HG03558 (cell line): ENCODE measurements around the gene SLC38A2.

Experiments used
- ATAC-seq: cut with Tn5 transposase; IDR thresholded peaks from one replicate; pipeline ENCODE4 v1.9.1; 2021; ENCODE audit warnings: moderate number of reproducible peaks; ENCODE audit not compliant: unreplicated experiment; ENCODE audit errors: extremely low read depth

Gene SLC38A2

DNA sequence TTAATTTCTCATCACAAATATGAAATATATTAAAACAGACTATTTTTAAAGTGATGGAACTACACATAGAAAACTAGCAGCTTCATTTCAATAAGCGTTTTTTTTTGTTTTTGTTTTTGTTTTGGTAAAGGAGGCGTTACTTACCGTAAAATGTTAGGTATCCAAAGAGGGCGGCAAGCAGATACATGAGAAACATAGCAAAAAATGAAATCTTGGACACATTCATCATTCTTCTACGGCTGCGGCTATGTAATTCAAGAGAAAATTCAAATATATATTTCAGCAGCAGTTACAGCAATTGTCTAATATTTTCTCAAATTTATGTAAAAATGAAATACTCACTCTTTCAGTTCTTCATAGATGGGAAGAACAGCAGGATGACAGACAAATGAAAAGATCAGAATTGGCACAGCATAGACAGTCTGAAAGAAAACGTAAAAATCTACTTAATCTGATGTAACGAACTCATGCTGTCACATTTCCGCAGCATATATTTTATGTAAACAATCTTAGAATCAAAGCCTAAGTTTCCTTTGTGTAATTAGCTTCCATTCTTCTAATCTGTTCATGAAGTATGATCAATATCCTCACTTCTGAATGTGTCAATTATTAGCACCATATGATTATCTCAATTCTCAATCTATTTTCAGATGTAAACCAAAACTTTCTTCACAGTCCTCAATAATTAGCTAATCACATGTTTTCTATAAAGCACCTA, 8.8 kb downstream of the SLC38A2 start:
- no peak for ATAC-seq

DNA sequence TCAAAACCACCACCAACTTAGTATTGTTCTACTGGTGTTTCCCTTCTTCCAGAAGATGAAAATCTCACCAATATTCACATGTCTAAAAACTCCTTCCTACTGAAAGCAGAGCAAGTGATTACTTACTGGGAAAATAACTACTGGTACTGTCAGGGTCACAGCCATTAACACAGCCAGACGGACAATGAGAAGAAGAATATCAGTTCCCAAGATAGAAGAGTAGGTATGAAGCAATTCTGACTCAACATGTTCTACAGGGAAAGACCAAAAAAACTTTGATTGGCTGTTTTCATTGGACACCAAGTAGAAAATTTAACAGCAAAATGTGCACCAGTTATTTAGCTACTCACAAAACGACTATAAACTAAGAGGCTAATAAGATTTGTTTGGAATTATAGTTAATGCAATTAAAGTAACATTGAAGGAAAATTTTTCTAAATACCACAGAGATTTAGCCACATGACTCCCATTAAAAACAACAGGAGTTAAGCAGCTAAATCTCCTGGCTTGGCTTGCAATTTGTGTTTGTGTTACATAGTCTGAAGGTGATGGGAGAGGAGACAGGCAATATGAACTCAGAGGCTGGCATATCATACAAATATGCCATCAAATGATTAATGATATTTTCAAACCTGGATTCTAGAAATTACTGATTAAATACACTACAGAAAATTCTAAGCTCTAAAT, 9.5 kb downstream of the SLC38A2 start:
- ATAC-seq: no peak

DNA sequence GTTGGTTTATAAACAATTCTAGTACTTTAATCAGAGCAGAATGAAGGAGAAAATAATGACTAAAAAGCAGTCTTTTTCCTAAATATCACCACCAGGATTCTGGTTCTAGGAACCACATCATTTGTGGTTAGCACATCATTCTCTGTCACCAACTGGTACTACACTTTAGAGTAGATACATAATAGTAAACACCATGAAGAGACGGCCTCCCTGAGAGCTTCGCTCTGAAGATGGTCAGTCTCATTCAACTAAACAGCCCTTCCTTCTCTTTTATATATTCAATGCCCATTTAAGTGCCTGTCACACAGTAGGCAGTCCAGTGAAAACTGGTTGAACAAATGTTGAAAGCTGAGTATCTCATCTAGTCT, 10.9 kb downstream of the SLC38A2 start:
- no peak for ATAC-seq

GRCh38 chr12:46360908-46361666, 11.5 kb downstream of the SLC38A2 start:
- ATAC-seq: peak; percentile 66

GRCh38 chr12:46360370-46360769, 12.2 kb downstream of the SLC38A2 start:
- no peak for ATAC-seq

- no peak for ATAC-seq
Observed at GRCh38 chr12:46359667-46360280, 12.8 kb downstream of the SLC38A2 start.

DNA sequence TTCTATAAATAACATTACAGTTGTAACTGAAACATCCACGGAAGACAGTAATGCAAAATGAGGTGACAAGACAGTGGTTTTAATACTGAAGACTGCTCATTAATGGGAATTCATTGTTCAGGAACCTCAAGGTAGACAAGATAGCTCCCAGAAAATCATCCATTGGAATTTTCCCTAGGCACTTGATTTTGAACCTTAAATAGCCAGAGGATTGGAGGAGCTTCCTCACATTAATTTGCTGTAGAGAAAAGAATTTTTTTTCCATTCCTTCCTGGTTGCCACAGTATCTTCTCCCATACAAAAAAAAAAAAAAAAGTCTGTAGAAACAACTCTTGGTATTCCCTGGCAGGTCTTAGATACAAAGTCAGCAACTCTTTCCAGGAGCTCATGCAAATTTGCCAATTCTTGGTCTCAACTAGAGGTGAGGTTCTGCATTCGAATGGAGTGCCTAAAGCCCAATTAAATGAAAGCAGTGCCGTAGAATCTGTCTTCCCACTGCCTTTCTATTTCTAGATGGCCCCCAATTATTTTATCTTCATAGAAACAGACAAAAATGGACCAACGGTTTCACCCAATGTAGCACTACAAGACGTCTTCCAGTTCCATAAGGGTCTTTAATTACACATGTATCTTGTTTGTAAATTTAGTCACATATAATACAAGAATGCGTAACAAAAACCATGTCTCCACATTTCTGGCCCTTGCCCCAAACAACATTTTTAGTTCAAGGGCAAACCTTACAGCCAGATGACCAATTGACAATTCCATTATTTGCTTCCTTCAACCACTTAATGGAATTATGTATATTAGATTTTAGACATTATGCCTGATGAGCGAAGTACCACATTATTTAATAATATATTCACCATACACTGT, 13.5 kb downstream of the SLC38A2 start:
- ATAC-seq: no peak

- ATAC-seq: no peak
Observed at GRCh38 chr12:46358325-46358700, 14.3 kb downstream of the SLC38A2 start.

- ATAC-seq: no peak
Observed at GRCh38 chr12:46357438-46358324, 14.9 kb downstream of the SLC38A2 start.

GRCh38 chr12:46356655-46357437, 15.7 kb downstream of the SLC38A2 start:
- ATAC-seq: no peak

DNA sequence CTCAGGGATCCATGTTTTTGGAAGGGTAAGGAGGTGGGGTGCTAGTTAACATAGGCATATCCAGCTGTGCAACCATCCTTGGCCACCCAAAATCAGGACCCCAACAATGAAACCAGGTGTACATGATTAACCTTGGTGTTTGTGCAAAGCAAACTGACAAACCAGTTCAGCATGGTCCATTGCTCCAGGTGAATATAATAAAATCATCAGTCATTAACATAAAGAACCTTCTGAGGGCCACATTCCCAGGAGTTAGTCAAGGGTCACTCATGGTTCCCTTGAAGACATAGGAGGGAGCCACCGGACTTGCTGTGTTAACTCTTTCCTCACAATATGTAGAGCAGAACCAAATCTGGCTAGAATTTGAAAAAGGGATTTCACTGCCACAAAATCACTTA, 17.8 kb downstream of the SLC38A2 start:
- ATAC-seq: no peak

DNA sequence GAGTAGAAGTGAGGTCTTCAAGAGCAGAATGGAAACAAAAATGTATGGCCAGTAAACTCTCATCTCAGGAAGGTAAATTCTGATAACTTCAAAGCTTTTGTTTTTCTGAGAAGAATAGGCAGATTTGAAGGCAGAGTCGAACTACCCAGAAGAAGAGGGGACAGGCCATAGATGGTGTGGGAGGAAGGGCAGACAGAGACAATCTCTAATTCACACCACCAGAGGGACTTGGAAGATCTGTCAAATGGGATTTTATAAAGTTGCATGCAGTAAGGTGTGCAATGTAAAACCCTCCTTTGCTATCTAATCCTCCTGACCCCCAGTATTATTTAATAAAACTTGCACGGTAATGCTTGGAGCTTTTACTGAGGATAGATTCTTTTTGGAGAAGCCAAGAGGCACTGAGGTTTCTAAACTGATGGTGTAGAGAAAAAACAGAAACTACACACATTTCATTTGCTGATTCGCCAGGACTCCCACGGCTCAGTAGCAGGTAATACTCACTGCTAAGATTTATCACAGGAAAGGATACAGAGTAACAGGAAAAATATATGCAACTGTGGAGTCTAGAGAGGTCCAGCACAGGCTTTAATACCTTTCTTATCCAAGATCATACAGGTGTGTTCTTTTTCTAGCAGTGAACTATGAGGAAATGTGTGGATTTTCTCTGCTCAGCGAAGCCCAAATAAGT, 18.3 kb downstream of the SLC38A2 start:
- ATAC-seq: no peak

- ATAC-seq: no peak
Observed at GRCh38 chr12:46351886-46352650, 20.5 kb downstream of the SLC38A2 start.

DNA sequence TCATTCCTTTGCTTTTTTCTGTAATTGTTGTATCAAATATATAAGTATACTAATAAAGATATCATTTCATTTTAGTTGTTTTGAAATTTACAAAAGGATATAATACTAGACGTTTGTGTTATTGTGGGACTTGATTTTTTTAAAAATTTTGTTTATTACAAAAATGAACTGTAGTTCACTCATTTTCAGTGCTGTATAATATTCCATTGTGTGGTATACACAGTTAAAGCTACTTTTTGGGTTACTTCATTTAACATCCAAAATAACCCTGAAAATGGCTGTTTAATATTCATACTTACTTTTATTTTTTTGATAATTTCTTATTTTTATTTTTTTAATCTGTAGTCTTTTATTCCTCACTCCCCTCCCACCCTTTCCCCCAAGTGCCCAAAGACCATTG, 21.4 kb downstream of the SLC38A2 start:
- ATAC-seq: no peak

- ATAC-seq: no peak
Observed at GRCh38 chr12:46349253-46349652, 23.3 kb downstream of the SLC38A2 start.

DNA sequence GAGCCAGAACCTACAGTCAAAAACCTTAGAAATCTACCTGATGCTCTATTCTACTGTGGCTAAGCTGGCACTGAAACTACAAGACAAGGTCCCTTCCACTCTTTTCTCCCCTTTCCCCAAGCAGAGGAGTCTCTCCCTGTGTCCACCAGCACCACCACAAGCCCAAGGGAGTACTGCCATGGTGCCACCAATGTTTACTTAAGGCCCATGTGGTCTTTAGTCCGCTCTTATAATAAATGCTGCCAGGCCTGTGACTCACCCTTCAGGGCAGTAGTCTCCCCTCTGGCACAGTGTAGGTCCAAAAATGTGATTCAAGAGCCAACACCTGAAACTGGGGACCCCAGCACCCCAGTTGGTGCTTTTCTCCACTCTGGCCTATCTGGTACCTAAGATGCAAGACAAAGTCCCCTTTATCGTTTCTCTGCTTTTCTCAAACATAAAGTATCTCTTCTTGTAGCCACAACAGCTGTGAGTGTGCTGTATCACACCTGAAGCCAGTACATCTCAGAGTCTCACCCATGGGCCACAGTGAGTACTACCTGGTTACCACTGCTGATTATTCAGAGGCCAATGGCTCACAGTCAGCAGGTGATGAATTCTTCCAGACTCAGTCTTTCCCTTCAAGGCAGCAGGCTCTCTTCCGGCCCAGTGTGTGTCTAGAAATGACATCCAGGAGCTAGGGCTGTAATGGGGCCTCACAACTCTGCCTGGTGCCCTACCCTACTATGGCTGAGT, 29.3 kb downstream of the SLC38A2 start:
- ATAC-seq: no peak
